ENCODE measurements around the gene KIF3C. TPM values are rescaled to one million over a fixed set of nuclear protein-coding genes. Genes with fewer than 3 reads are reported as not detected.
A peak's percentile ranks its signal among the peaks of the same experiment; 100 is the strongest.

KIF3C gene
- total and polyA plus RNA-seq, 2 of the 8 experiments (the other 6 are each of a cell fraction or from before 2014, with no cell fraction given) = 13.4 to 58.1 TPM

- no peak for TF ChIP-seq ATF2 (IDR thresholded peaks at IDR 0.05; ENCODE audit: low read length)
- no peak for TF ChIP-seq MAX (IDR thresholded peaks at IDR 0.05)
- TF ChIP-seq CHD2 (IDR thresholded peaks at IDR 0.05; ENCODE audit: low read length) = no peak
- no peak for TF ChIP-seq EZH2 (IDR thresholded peaks at IDR 0.05; ENCODE audit: low read depth, low read length, severe bottlenecking)
- 0 out of 2 replicates have a peak, but pooled peaks have one; percentile 83 for TF ChIP-seq RBBP5 (IDR thresholded peaks at IDR 0.05; ENCODE audit: borderline replicate concordance, low read depth, low read length)
- TF ChIP-seq HDAC6 (IDR thresholded peaks at IDR 0.05; ENCODE audit: low read depth, low read length) = no peak
- no peak for TF ChIP-seq FOSL1 (IDR thresholded peaks at IDR 0.05; ENCODE audit: insufficient read depth, low read depth, low read length)
- no peak for TF ChIP-seq E2F6 (IDR thresholded peaks at IDR 0.05)
- TF ChIP-seq KDM1A (IDR thresholded peaks at IDR 0.05; ENCODE audit: borderline replicate concordance, low read length) = no peak
- TF ChIP-seq ASH2L (IDR thresholded peaks at IDR 0.05; ENCODE audit: low read length) = peak; percentile 59
- TF ChIP-seq ZNF274 (IDR thresholded peaks at IDR 0.05; ENCODE audit: borderline replicate concordance, extremely low read depth, low read length) = no peak
- no peak for TF ChIP-seq USF2 (IDR thresholded peaks at IDR 0.05; ENCODE audit: low read length)
- TF ChIP-seq SIRT6 (IDR thresholded peaks at IDR 0.05; ENCODE audit: low read length) = no peak
- no peak for TF ChIP-seq SRF (IDR thresholded peaks at IDR 0.05; ENCODE audit: low read depth, low read length)
- TF ChIP-seq POLR2AphosphoS5 (IDR thresholded peaks at IDR 0.05; ENCODE audit: low read depth, low read length) = no peak; the same call in 1 of the 2 replicates
- no peak for TF ChIP-seq RXRA (IDR thresholded peaks at IDR 0.05; ENCODE audit: insufficient read depth, low read depth, low read length)
- TF ChIP-seq CBX5 (IDR thresholded peaks at IDR 0.05; ENCODE audit: low read depth, low read length) = no peak
- peak; percentile 42; the same call in 1 of the 2 replicates for TF ChIP-seq SIX5 (IDR thresholded peaks at IDR 0.05; ENCODE audit: low read depth, low read length)
- no peak for TF ChIP-seq EP300 (IDR thresholded peaks at IDR 0.05; ENCODE audit: borderline replicate concordance in 1 of 2, low read depth in 2 of 2, low read length in 2 of 2)
- TF ChIP-seq RFX5 (IDR thresholded peaks at IDR 0.05; ENCODE audit: borderline replicate concordance, low read depth, low read length) = no peak
These were observed 104.6 kb downstream of the KIF3C start (continued) for GRCh38 chr2:25877431-25878360.

Measured in H1 (cell line).